ENCODE measurements around the gene CEP41. TPM values are rescaled to one million over a fixed set of nuclear protein-coding genes. Genes with fewer than 3 reads are reported as not detected.

CEP41 gene
- polyA plus RNA-seq, 2 of the 4 experiments (the other 2 are of a cell fraction) = 13.0 to 23.1 TPM

GRCh38 chr7:130446259-130446658 is 5.4 kb upstream of the CEP41 start:
- no peak for DNase-seq (ENCODE audit: low read depth in 1 of 2, low spot score in 1 of 2)
- TF ChIP-seq ELK1 (IDR thresholded peaks at IDR 0.05; ENCODE audit: low read depth, low read length) (no peak), POLR2A (IDR thresholded peaks at IDR 0.05; ENCODE audit: low read length) (no peak), HOXB13 (CRISPR knock-in tag; IDR thresholded peaks at IDR 0.05; ENCODE audit: low read depth) (no peak), KDM5A (IDR thresholded peaks at IDR 0.05) (no peak), TP53 (CRISPR knock-in tag; IDR thresholded peaks at IDR 0.05) (no peak), CBX8 (IDR thresholded peaks at IDR 0.05) (no peak), CBX2 (IDR thresholded peaks at IDR 0.05; ENCODE audit: borderline replicate concordance, low read depth) (no peak), RFX5 (IDR thresholded peaks at IDR 0.05) (no peak), FOSB (CRISPR knock-in tag; IDR thresholded peaks at IDR 0.05) (no peak), NPAS2 (CRISPR knock-in tag; IDR thresholded peaks at IDR 0.05; ENCODE audit: borderline replicate concordance) (no peak), ATOH8 (CRISPR knock-in tag; IDR thresholded peaks at IDR 0.05; ENCODE audit: low read depth) (no peak), CEBPB (IDR thresholded peaks at IDR 0.05) (no peak), SMC3 (IDR thresholded peaks at IDR 0.05) (no peak), CHD4 (IDR thresholded peaks at IDR 0.05; ENCODE audit: borderline replicate concordance) (no peak), CTCF (IDR thresholded peaks at IDR 0.05) (no peak), MAX (IDR thresholded peaks at IDR 0.05) (no peak), BCL3 (IDR thresholded peaks at IDR 0.05) (no peak), JUN (IDR thresholded peaks at IDR 0.05) (no peak)
- no peak overlapping the region for H3K4me2 ChIP-seq
- no peak overlapping the region for H3K27ac ChIP-seq
- ChIA-PET POLR2A (no interaction called here), CTCF (interaction anchor here (0.7 kb wide), 1 partner anchor 128 kb away, joined by 4 read pairs; no protein-coding TSS in a partner anchor)
- H3K4me3 ChIP-seq = no peak overlapping the region
- 58% methylated on average over 3 of the region's 3 CpGs for WGBS (ENCODE audit: missing lambda C conversion rate)
- no peak for FAIRE-seq
- ATAC-seq = no peak
- peaks cover 14% of the 10 kb centered on the region; the same call in 2 of the 3 replicates for H3K9me3 ChIP-seq
- peaks cover 6% of the 10 kb centered on the region; the same call in 1 of the 3 replicates for H3K4me1 ChIP-seq

- POLR2A ChIA-PET = no interaction called here
- TF ChIP-seq USF2 (IDR thresholded peaks at IDR 0.05) (no peak), EP300 (IDR thresholded peaks at IDR 0.05) (no peak), NR3C1 (IDR thresholded peaks at IDR 0.05) (no peak), HES2 (IDR thresholded peaks at IDR 0.05) (no peak), GATA3 (IDR thresholded peaks at IDR 0.05; ENCODE audit: borderline replicate concordance) (no peak), CBX8 (IDR thresholded peaks at IDR 0.05) (no peak)
- H3K4me2 ChIP-seq = no peak overlapping the region
- CTCF ChIA-PET = no interaction called here
- ATAC-seq = no peak
- H3K4me3 ChIP-seq = no peak overlapping the region
- peak in 1 of 2 experiments; percentile 14 for DNase-seq (ENCODE audit: low read depth in 1 of 2, low spot score in 1 of 2)
- 78% methylated on average over 5 of the region's 5 CpGs for WGBS (ENCODE audit: missing lambda C conversion rate)
- FAIRE-seq = no peak
- H3K9me3 ChIP-seq = peaks cover 14% of the 10 kb centered on the region; the same call in 2 of the 3 replicates
- no peak overlapping the region for H3K27ac ChIP-seq
- peaks cover 6% of the 10 kb centered on the region; the same call in 1 of the 3 replicates for H3K4me1 ChIP-seq
Measured at GRCh38 chr7:130444751-130445407, 4.1 kb upstream of the CEP41 start.
